ENCODE measurements around the gene NR3C2.

Gene NR3C2

GRCh38 chr4:148300877-148301276 lies 141.3 kb downstream of the NR3C2 start:
- no peak for DNase-seq
- Histone ChIP-seq H3K4me1 (ENCODE audit: control insufficient read depth, insufficient read depth, low read length, poor library complexity, severe bottlenecking) (no peaks in the 10 kb centered on the region), H3K36me3 (ENCODE audit: control insufficient read depth, insufficient read depth, low read length) (no peaks in the 10 kb centered on the region), H3K27me3 (replicated peaks; ENCODE audit: control insufficient read depth, insufficient read depth, low read length, poor library complexity, severe bottlenecking) (no peaks in the 10 kb centered on the region), H3K27ac (ENCODE audit: insufficient read depth, low read length, poor library complexity, severe bottlenecking) (no peak overlapping the region), H3K4me3 (ENCODE audit: insufficient read depth, low read depth, low read length, poor library complexity, severe bottlenecking) (no peak overlapping the region), H3K9me3 (ENCODE audit: control insufficient read depth, low read length) (no peaks in the 10 kb centered on the region)

GRCh38 chr4:148299337-148299736 lies 142.9 kb downstream of the NR3C2 start:
- no peak overlapping the region for H3K4me3 ChIP-seq (ENCODE audit: insufficient read depth, low read depth, low read length, poor library complexity, severe bottlenecking)
- no peaks in the 10 kb centered on the region for H3K9me3 ChIP-seq (ENCODE audit: control insufficient read depth, low read length)
- no peaks in the 10 kb centered on the region for H3K36me3 ChIP-seq (ENCODE audit: control insufficient read depth, insufficient read depth, low read length)
- no peaks in the 10 kb centered on the region for H3K4me1 ChIP-seq (ENCODE audit: control insufficient read depth, insufficient read depth, low read length, poor library complexity, severe bottlenecking)
- H3K27me3 ChIP-seq (replicated peaks; ENCODE audit: control insufficient read depth, insufficient read depth, low read length, poor library complexity, severe bottlenecking): no peaks in the 10 kb centered on the region
- no peak for DNase-seq
- no peak overlapping the region for H3K27ac ChIP-seq (ENCODE audit: insufficient read depth, low read length, poor library complexity, severe bottlenecking)

- H3K9me3 ChIP-seq (ENCODE audit: control insufficient read depth, low read length): no peaks in the 10 kb centered on the region
- no peaks in the 10 kb centered on the region for H3K4me1 ChIP-seq (ENCODE audit: control insufficient read depth, insufficient read depth, low read length, poor library complexity, severe bottlenecking)
- H3K36me3 ChIP-seq (ENCODE audit: control insufficient read depth, insufficient read depth, low read length): no peaks in the 10 kb centered on the region
- DNase-seq: no peak
- H3K27me3 ChIP-seq (replicated peaks; ENCODE audit: control insufficient read depth, insufficient read depth, low read length, poor library complexity, severe bottlenecking): no peaks in the 10 kb centered on the region
- H3K4me3 ChIP-seq (ENCODE audit: insufficient read depth, low read depth, low read length, poor library complexity, severe bottlenecking): no peak overlapping the region
- H3K27ac ChIP-seq (ENCODE audit: insufficient read depth, low read length, poor library complexity, severe bottlenecking): no peak overlapping the region
These were observed 145.7 kb downstream of the NR3C2 start for GRCh38 chr4:148296498-148296897.

GRCh38 chr4:148295642-148296041 lies 146.6 kb downstream of the NR3C2 start:
- H3K9me3 ChIP-seq (ENCODE audit: control insufficient read depth, low read length): no peaks in the 10 kb centered on the region
- no peaks in the 10 kb centered on the region for H3K4me1 ChIP-seq (ENCODE audit: control insufficient read depth, insufficient read depth, low read length, poor library complexity, severe bottlenecking)
- H3K4me3 ChIP-seq (ENCODE audit: insufficient read depth, low read depth, low read length, poor library complexity, severe bottlenecking): no peak overlapping the region
- H3K36me3 ChIP-seq (ENCODE audit: control insufficient read depth, insufficient read depth, low read length): no peaks in the 10 kb centered on the region
- no peaks in the 10 kb centered on the region for H3K27me3 ChIP-seq (replicated peaks; ENCODE audit: control insufficient read depth, insufficient read depth, low read length, poor library complexity, severe bottlenecking)
- no peak overlapping the region for H3K27ac ChIP-seq (ENCODE audit: insufficient read depth, low read length, poor library complexity, severe bottlenecking)
- DNase-seq: no peak

GRCh38 chr4:148293571-148293970 lies 148.6 kb downstream of the NR3C2 start:
- no peaks in the 10 kb centered on the region for H3K27me3 ChIP-seq (replicated peaks; ENCODE audit: control insufficient read depth, insufficient read depth, low read length, poor library complexity, severe bottlenecking)
- DNase-seq: no peak
- H3K4me3 ChIP-seq (ENCODE audit: insufficient read depth, low read depth, low read length, poor library complexity, severe bottlenecking): no peak overlapping the region
- no peaks in the 10 kb centered on the region for H3K36me3 ChIP-seq (ENCODE audit: control insufficient read depth, insufficient read depth, low read length)
- H3K9me3 ChIP-seq (ENCODE audit: control insufficient read depth, low read length): no peaks in the 10 kb centered on the region
- no peak overlapping the region for H3K27ac ChIP-seq (ENCODE audit: insufficient read depth, low read length, poor library complexity, severe bottlenecking)
- H3K4me1 ChIP-seq (ENCODE audit: control insufficient read depth, insufficient read depth, low read length, poor library complexity, severe bottlenecking): no peaks in the 10 kb centered on the region

- no peaks in the 10 kb centered on the region for H3K9me3 ChIP-seq (ENCODE audit: control insufficient read depth, low read length)
- no peak overlapping the region for H3K4me3 ChIP-seq (ENCODE audit: insufficient read depth, low read depth, low read length, poor library complexity, severe bottlenecking)
- H3K4me1 ChIP-seq (ENCODE audit: control insufficient read depth, insufficient read depth, low read length, poor library complexity, severe bottlenecking): no peaks in the 10 kb centered on the region
- no peaks in the 10 kb centered on the region for H3K36me3 ChIP-seq (ENCODE audit: control insufficient read depth, insufficient read depth, low read length)
- H3K27ac ChIP-seq (ENCODE audit: insufficient read depth, low read length, poor library complexity, severe bottlenecking): no peak overlapping the region
- no peaks in the 10 kb centered on the region for H3K27me3 ChIP-seq (replicated peaks; ENCODE audit: control insufficient read depth, insufficient read depth, low read length, poor library complexity, severe bottlenecking)
- DNase-seq: no peak
These were observed 149.5 kb downstream of the NR3C2 start for GRCh38 chr4:148292686-148293085.

GRCh38 chr4:148289740-148290139 lies 152.5 kb downstream of the NR3C2 start:
- H3K4me3 ChIP-seq (ENCODE audit: insufficient read depth, low read depth, low read length, poor library complexity, severe bottlenecking): no peak overlapping the region
- no peak for DNase-seq
- no peaks in the 10 kb centered on the region for H3K9me3 ChIP-seq (ENCODE audit: control insufficient read depth, low read length)
- H3K36me3 ChIP-seq (ENCODE audit: control insufficient read depth, insufficient read depth, low read length): no peaks in the 10 kb centered on the region
- no peak overlapping the region for H3K27ac ChIP-seq (ENCODE audit: insufficient read depth, low read length, poor library complexity, severe bottlenecking)
- H3K4me1 ChIP-seq (ENCODE audit: control insufficient read depth, insufficient read depth, low read length, poor library complexity, severe bottlenecking): no peaks in the 10 kb centered on the region
- no peaks in the 10 kb centered on the region for H3K27me3 ChIP-seq (replicated peaks; ENCODE audit: control insufficient read depth, insufficient read depth, low read length, poor library complexity, severe bottlenecking)

- Histone ChIP-seq H3K4me1 (ENCODE audit: control insufficient read depth, insufficient read depth, low read length, poor library complexity, severe bottlenecking) (no peaks in the 10 kb centered on the region), H3K4me3 (ENCODE audit: insufficient read depth, low read depth, low read length, poor library complexity, severe bottlenecking) (no peak overlapping the region), H3K36me3 (ENCODE audit: control insufficient read depth, insufficient read depth, low read length) (no peaks in the 10 kb centered on the region), H3K9me3 (ENCODE audit: control insufficient read depth, low read length) (no peaks in the 10 kb centered on the region), H3K27ac (ENCODE audit: insufficient read depth, low read length, poor library complexity, severe bottlenecking) (no peak overlapping the region), H3K27me3 (replicated peaks; ENCODE audit: control insufficient read depth, insufficient read depth, low read length, poor library complexity, severe bottlenecking) (no peaks in the 10 kb centered on the region)
- no peak for DNase-seq
These were observed 153.8 kb downstream of the NR3C2 start for GRCh38 chr4:148288448-148288847.

- Histone ChIP-seq H3K27me3 (replicated peaks; ENCODE audit: control insufficient read depth, insufficient read depth, low read length, poor library complexity, severe bottlenecking) (no peaks in the 10 kb centered on the region), H3K27ac (ENCODE audit: insufficient read depth, low read length, poor library complexity, severe bottlenecking) (no peak overlapping the region), H3K4me1 (ENCODE audit: control insufficient read depth, insufficient read depth, low read length, poor library complexity, severe bottlenecking) (no peaks in the 10 kb centered on the region), H3K9me3 (ENCODE audit: control insufficient read depth, low read length) (no peaks in the 10 kb centered on the region), H3K36me3 (ENCODE audit: control insufficient read depth, insufficient read depth, low read length) (no peaks in the 10 kb centered on the region), H3K4me3 (ENCODE audit: insufficient read depth, low read depth, low read length, poor library complexity, severe bottlenecking) (no peak overlapping the region)
- no peak for DNase-seq
These were observed 155.1 kb downstream of the NR3C2 start for GRCh38 chr4:148287111-148287510.

GRCh38 chr4:148286012-148286411 lies 156.2 kb downstream of the NR3C2 start:
- Histone ChIP-seq H3K36me3 (ENCODE audit: control insufficient read depth, insufficient read depth, low read length) (no peaks in the 10 kb centered on the region), H3K27ac (ENCODE audit: insufficient read depth, low read length, poor library complexity, severe bottlenecking) (no peak overlapping the region)

GRCh38 chr4:148283665-148284064 lies 158.5 kb downstream of the NR3C2 start:
- DNase-seq: no peak
- Histone ChIP-seq H3K4me3 (ENCODE audit: insufficient read depth, low read depth, low read length, poor library complexity, severe bottlenecking) (no peak overlapping the region), H3K27me3 (replicated peaks; ENCODE audit: control insufficient read depth, insufficient read depth, low read length, poor library complexity, severe bottlenecking) (no peaks in the 10 kb centered on the region), H3K4me1 (ENCODE audit: control insufficient read depth, insufficient read depth, low read length, poor library complexity, severe bottlenecking) (no peaks in the 10 kb centered on the region), H3K27ac (ENCODE audit: insufficient read depth, low read length, poor library complexity, severe bottlenecking) (no peak overlapping the region), H3K36me3 (ENCODE audit: control insufficient read depth, insufficient read depth, low read length) (no peaks in the 10 kb centered on the region), H3K9me3 (ENCODE audit: control insufficient read depth, low read length) (no peaks in the 10 kb centered on the region)

More at GRCh38 chr4:148286012-148286411, 156.2 kb downstream of the NR3C2 start:
- no peak for DNase-seq
- Histone ChIP-seq H3K27me3 (replicated peaks; ENCODE audit: control insufficient read depth, insufficient read depth, low read length, poor library complexity, severe bottlenecking) (no peaks in the 10 kb centered on the region), H3K4me1 (ENCODE audit: control insufficient read depth, insufficient read depth, low read length, poor library complexity, severe bottlenecking) (no peaks in the 10 kb centered on the region), H3K4me3 (ENCODE audit: insufficient read depth, low read depth, low read length, poor library complexity, severe bottlenecking) (no peak overlapping the region), H3K9me3 (ENCODE audit: control insufficient read depth, low read length) (no peaks in the 10 kb centered on the region)

Data from effector memory CD4-positive, alpha-beta T cell (primary cell).